B cell (primary cell): ENCODE data around the gene WWC2.

ENCODE experiments used
- CTCF ChIP-seq: fragments of 200-600 bp; IDR thresholded peaks from one replicate; pipeline ENCODE4 v1.8.0; 2022; ENCODE audit warnings: antibody characterized with exemption, mild to moderate bottlenecking
- EZH2 ChIP-seq: IDR thresholded peaks from 2 replicates; pipeline ENCODE4 v1.6.1; 2012; ENCODE audit warnings: borderline replicate concordance, low read depth, mild to moderate bottlenecking, moderate library complexity, low read length; ENCODE audit not compliant: insufficient read depth, poor library complexity, severe bottlenecking

- TF ChIP-seq CTCF (no peak), EZH2 (no peak)
These were observed 258.0 kb downstream of the WWC2 start for GRCh38 chr4:183356931-183357675.
